A549 treated with dexamethasone at 1 μM for 4 hours (cell line): ENCODE measurements around the gene RABL6. TPM values are rescaled to one million over a fixed set of nuclear protein-coding genes. Genes with fewer than 3 reads are reported as not detected.

Source experiments
- total RNA-seq: library from RNA; stranded (reverse); fragments of 200-300 nt; extraction: Qiagen RNA extraction; gene quantifications from 5 replicates; pipeline ENCODE4 v1.2.3, GENCODE V29; 2022

The RABL6 gene, protein sequence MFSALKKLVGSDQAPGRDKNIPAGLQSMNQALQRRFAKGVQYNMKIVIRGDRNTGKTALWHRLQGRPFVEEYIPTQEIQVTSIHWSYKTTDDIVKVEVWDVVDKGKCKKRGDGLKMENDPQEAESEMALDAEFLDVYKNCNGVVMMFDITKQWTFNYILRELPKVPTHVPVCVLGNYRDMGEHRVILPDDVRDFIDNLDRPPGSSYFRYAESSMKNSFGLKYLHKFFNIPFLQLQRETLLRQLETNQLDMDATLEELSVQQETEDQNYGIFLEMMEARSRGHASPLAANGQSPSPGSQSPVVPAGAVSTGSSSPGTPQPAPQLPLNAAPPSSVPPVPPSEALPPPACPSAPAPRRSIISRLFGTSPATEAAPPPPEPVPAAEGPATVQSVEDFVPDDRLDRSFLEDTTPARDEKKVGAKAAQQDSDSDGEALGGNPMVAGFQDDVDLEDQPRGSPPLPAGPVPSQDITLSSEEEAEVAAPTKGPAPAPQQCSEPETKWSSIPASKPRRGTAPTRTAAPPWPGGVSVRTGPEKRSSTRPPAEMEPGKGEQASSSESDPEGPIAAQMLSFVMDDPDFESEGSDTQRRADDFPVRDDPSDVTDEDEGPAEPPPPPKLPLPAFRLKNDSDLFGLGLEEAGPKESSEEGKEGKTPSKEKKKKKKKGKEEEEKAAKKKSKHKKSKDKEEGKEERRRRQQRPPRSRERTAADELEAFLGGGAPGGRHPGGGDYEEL
- total RNA-seq, result 58.8 to 88.7 TPM (median 79.5 TPM) in 5 replicates

DNA sequence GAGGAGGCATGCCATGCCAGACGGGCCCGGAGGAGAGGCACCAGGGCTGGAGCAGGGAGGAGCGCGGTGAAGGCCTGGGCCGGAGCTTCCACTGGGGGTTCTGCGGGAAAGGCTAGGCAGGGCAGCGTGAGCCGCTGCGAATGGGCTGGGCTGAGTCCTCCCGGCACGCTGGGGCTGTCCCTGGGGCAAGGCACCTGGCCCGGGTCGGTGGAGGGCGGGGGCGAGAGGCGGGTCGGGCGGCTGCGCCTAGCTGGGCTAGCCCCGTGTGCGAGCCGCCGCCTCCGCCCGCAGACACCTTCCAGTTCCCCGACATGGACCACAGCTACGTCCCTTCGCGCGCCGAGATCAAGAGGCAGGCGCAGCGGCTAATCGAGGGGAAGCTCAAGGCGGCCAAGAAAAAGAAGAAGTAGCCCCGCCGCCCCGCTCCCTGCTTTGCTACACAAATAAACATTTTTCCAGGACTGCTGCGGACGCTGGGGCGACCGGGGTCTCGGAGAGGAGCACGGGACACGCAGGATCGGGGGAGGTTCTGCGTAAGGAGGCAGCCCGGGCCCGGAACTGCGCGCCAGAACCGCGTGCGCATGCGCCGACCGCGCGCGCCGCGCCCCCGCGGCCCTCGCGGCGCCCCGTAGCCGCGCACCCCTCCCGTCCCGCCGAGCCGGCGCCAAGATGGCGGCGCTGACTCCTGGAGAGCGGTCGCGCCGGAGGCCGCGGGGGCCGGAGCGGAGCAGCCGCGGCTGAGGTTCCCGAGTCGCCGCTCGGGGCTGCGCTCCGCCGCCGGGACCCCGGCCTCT is at the start of gene RABL6:
Gene RABL6, plus strand, starts transcription at position 668 of the 794 bp plus-strand sequence. CDS start 249 bp downstream, outside the sequence.

DNA sequence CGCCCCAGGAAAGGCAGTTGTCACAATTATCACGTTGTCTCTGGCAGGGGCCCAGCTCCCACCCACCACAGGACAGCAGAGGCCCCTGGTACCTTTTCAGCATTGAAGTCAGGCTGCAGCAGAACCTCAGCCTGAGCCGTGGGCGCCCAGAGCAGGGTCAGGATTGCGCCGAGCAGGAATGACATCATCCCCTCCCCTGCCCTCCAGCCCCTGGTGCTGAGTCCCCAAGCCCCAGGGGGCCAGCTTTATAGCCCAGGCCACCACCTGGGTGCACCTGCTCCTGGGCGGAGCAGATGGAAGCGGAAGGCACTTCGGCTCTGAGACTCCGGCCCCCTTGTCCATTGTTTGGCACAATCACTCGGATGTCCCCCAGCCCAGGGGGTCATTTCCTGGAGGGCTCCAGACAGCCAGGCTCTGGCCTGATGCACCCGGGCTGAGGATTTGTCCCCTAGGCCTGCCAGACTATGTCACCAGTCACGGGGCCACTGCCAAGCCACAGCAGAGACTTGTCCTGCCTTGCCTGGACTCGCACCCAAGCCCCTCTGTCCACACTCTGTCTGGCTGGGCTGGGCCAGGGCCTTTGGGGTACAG is 43.4 kb upstream of the RABL6 start, which contains the start of gene LCN15:
Gene LCN15, minus strand, starts transcription at position 218 of the 591 bp plus-strand sequence. Its CDS starts 30 bp downstream, at position 188.

GRCh38 chr9:136790640-136791515 is 16.9 kb upstream of the RABL6 start, which contains the start of gene TMEM141:
Gene TMEM141, plus strand, starts transcription at chr9:136791344. Its CDS starts 27 bp downstream, at chr9:136791371.

GRCh38 chr9:136796238-136796774 is 11.4 kb upstream of the RABL6 start, which contains the start of gene CCDC183:
Gene CCDC183, plus strand, starts transcription at chr9:136796338. Its CDS starts 60 bp downstream, at chr9:136796398.

GRCh38 chr9:136842380-136842948 is 34.7 kb downstream of the RABL6 start, which contains the start of gene AJM1:
Gene AJM1, plus strand, starts transcription at chr9:136842478. Its CDS starts 1,937 bp downstream, at chr9:136844415.

DNA sequence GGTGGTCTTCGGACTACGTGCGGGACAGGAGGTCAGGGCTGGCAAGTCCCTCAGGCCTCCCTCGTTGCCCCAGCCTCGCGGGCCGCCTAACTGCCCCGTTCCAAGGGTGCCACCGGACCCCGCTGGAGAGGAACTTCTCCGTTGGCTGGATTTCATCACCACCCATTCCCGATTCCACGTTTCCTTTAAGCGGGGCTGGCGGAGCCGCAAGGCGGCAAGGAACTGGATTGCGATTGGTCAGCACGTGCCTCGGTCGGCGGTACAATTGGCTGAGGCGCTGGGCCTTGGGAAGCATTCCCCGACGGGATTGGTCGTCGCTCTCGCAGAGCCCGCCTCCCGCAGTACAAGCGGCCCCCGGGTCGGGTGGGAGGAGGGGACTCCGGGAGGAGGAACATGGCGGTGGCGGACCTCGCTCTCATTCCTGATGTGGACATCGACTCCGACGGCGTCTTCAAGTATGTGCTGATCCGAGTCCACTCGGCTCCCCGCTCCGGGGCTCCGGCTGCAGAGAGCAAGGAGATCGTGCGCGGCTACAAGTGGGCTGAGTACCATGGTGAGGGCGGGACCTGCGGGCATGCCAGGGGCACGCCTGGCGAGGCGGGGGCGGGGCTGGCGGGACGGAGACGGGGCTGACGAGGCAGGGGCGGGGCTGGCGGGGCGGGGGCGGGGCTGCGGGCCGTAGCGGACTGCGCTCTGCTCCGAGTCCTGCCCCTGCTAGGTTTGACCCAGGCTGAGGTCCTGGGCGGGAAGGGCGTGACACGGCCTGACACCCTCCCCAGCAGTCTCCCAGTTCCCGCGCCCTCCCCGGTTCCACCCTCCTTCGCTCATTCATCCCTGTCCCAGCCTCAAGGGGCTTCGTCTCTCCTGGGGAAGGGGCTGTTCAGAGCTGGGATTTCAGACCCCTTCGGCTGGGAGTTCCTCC is 41.6 kb downstream of the RABL6 start, which contains the start of gene PHPT1:
Gene PHPT1, plus strand, starts transcription at position 372 of the 922 bp plus-strand sequence. Its CDS starts 22 bp downstream, at position 394.

GRCh38 chr9:136851941-136852663 is 44.4 kb downstream of the RABL6 start, which contains the start of gene MAMDC4:
Gene MAMDC4, plus strand, starts transcription at chr9:136852346. Its CDS starts 71 bp downstream, at chr9:136852417.

DNA sequence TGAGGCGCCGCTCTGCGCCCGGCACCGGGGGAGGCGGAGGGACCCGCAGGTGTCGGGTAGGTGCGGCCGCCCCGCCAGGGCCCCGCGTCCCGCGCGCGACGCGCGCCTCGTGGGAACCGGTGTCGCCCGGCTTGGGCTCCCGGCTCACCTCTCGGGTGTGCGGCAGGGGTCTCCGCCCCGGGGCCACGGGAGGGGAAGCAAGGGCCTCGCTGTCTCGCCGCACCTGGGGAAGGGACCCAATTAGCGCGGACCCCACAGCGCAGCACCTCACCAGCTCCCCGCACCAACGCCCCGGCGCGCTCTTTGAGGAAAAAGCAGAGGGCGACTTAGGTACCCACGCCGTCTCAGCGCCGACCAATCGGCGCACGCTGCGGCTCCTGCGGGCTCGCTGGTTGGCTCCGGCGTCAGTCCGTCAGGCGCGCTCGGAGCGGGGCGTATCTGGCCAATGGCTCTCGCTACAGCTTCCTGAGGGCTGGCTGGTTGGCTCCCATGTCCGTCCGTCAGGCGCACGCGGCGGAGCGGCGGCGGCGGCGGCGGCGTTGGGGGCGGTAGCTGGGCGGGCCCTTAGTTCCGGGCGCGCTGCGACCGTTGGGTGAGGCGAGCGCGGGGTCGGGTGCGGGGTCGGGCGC is 78.3 kb downstream of the RABL6 start, which contains the start of gene TRAF2:
Gene TRAF2, plus strand, starts transcription at position 567 of the 629 bp plus-strand sequence. CDS start 12,225 bp downstream, outside the sequence.

Other genes starting within 250 kb of the RABL6 start
- gene EGFL7, start 145.0 kb upstream of the RABL6 start, total RNA-seq, result 35.0 to 54.9 TPM (median 51.5 TPM) in 5 replicates
- gene AGPAT2, start 120.5 kb upstream of the RABL6 start, total RNA-seq, result 63.7 to 100 TPM (median 98.4 TPM) in 5 replicates
- gene DIPK1B, start 95.4 kb upstream of the RABL6 start, total RNA-seq, result 6.2 to 8.5 TPM (median 7.3 TPM) in 5 replicates
- gene LCN10, start 65.0 kb upstream of the RABL6 start, total RNA-seq, result 0.04 TPM in 1 of 5 replicates, not detected in the others
- gene LCN6, start 59.4 kb upstream of the RABL6 start, total RNA-seq, result not detected in 5 replicates
- not detected in 5 replicates for gene LCN8, start 49.7 kb upstream of the RABL6 start, total RNA-seq
- gene LCN15, start 43.4 kb upstream of the RABL6 start, total RNA-seq, result 0.09 TPM in 2 of 5 replicates, not detected in the others
- gene TMEM141, start 16.6 kb upstream of the RABL6 start, total RNA-seq, result 62.2 to 73.5 TPM (median 69.2 TPM) in 5 replicates
- gene CCDC183, start 11.6 kb upstream of the RABL6 start, total RNA-seq, result 0.11 to 0.43 TPM (median 0.27 TPM) in 5 replicates
- gene AJM1, start 34.5 kb downstream of the RABL6 start, total RNA-seq, result 3.2 to 4.8 TPM (median 4.3 TPM) in 5 replicates
- 263 to 301 TPM (median 279 TPM) in 5 replicates for gene PHPT1, start 41.5 kb downstream of the RABL6 start, total RNA-seq
- gene MAMDC4, start 44.4 kb downstream of the RABL6 start, total RNA-seq, result 1.3 to 4.3 TPM (median 3.4 TPM) in 5 replicates
- 486 to 542 TPM (median 487 TPM) in 5 replicates for gene EDF1, start 58.4 kb downstream of the RABL6 start, total RNA-seq
- 34.2 to 59.3 TPM (median 51.5 TPM) in 5 replicates for gene TRAF2, start 78.6 kb downstream of the RABL6 start, total RNA-seq
- gene FBXW5, start 136.8 kb downstream of the RABL6 start, total RNA-seq, result 57.0 to 103 TPM (median 97.7 TPM) in 5 replicates
- 0.42 to 1.4 TPM (median 1.0 TPM) in 5 replicates for gene C8G, start 137.3 kb downstream of the RABL6 start, total RNA-seq
- gene LCN12, start 144.3 kb downstream of the RABL6 start, total RNA-seq, result 0.48 to 1.6 TPM (median 1.3 TPM) in 5 replicates
- gene PTGDS, start 169.6 kb downstream of the RABL6 start, total RNA-seq, result 0.28 to 1.4 TPM (median 0.77 TPM) in 5 replicates
- 0.03 to 0.31 TPM (median 0.18 TPM) in 5 replicates for gene LCNL1, start 175.0 kb downstream of the RABL6 start, total RNA-seq
- 43.1 to 70.9 TPM (median 62.8 TPM) in 5 replicates for gene PAXX, start 184.5 kb downstream of the RABL6 start, total RNA-seq
- gene CLIC3, start 188.6 kb downstream of the RABL6 start, total RNA-seq, result 3.3 to 6.7 TPM (median 5.0 TPM) in 5 replicates
- 12.4 to 27.7 TPM (median 24.8 TPM) in 5 replicates for gene ABCA2, start 220.3 kb downstream of the RABL6 start, total RNA-seq
- 0.04 to 0.10 TPM (median 0.05 TPM) in 4 of 5 replicates, not detected in the other for gene FUT7, start 224.1 kb downstream of the RABL6 start, total RNA-seq
- gene NPDC1, start 238.2 kb downstream of the RABL6 start, total RNA-seq, result 34.4 to 84.3 TPM (median 78.9 TPM) in 5 replicates
- 3.1 to 6.4 TPM (median 5.4 TPM) in 5 replicates for gene ENTPD2, start 246.1 kb downstream of the RABL6 start, total RNA-seq